GM21360 (cell line): Measurements from ENCODE around the gene HACL1.
A peak's percentile ranks its signal among the peaks of the same experiment; 100 is the strongest.

Experiments
- ATAC-seq: cut with Tn5 transposase; IDR thresholded peaks from one replicate; pipeline ENCODE4 v1.9.1; 2021; ENCODE audit warnings: mild to moderate bottlenecking, moderate library complexity; ENCODE audit not compliant: unreplicated experiment

Gene HACL1

DNA sequence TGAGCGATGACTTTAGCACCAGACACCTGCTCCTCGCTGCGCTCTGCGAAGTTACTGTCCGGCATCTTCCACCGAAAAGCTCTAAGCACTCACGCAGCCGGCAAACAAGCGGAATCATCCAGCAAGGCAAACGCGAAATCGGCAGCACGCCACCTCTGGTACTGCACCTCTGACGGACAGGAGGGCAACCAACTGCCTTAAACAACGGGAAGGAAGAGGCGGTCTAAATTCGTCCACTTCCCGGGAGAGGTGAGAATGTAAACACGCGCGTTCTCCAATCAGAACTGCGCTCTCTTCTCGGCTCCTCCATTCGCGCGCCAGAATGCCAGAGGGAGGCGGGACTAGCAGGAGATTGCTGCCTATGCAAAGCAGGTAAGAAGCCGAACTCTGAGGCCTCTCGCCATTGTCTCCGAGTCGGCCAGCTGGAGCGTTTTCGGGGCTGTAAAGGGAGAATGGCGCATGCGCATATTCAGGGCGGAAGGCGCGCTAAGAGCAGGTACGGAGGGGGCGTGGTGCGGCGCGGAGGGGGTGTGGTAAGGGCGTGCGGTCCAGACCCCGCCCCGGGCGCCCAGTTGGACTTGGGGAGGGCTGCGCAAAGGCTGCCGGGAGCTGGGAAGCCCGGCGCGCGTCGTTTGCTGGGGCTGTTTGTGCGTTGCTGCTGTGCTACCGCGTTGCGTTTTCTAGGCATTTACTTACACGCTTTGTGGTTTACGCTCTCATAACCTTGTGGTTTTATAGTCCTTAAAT is at the start of gene HACL1, which contains the start of gene BTD:
TSS of gene HACL1 (minus strand) at position 171 of the 747 bp plus-strand sequence. CDS start at position 65, 106 bp downstream.
TSS of gene BTD (plus strand) at position 347 of the 747 bp plus-strand sequence. CDS start 33,695 bp downstream, outside the sequence.
- ATAC-seq = peak; percentile 93

DNA sequence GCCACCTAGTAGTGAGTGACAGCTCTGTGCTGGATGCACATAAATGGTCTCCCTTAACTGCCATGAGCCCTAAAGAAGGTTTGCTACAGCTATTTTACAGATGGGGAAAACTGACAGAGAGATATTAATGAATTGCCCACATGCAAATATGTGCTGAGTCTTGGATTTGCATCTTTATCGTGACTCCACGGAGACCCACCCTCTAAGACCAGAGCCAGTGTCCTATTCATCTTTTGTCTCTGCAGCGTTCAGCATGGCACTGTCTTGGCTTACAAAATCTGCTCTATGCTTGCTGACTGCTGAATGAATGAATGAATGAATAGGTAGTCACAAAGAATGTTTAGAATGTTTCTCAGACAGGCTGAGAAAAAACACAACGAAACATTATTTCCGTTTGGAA is 48.5 kb upstream of the HACL1 start:
- no peak for ATAC-seq

DNA sequence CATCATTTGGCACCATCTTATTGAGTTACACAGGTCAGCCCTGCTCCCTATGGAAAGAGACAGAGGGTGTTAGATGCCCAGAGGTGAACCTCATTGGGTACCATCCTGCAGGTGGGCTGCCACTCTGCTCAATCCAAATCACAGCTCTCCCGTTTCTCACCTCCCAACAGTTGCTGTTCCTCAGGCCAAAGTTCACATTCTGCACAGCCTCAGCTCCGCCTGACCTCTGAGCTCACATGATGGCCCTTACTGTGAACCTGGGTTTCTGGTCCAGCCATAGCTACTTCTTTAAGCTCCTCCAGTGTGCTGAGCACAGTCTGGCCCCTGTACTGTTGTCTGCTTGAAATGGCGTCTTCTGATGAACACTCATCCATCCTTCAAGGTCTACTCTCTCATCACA is 48.0 kb upstream of the HACL1 start:
- ATAC-seq = no peak

DNA sequence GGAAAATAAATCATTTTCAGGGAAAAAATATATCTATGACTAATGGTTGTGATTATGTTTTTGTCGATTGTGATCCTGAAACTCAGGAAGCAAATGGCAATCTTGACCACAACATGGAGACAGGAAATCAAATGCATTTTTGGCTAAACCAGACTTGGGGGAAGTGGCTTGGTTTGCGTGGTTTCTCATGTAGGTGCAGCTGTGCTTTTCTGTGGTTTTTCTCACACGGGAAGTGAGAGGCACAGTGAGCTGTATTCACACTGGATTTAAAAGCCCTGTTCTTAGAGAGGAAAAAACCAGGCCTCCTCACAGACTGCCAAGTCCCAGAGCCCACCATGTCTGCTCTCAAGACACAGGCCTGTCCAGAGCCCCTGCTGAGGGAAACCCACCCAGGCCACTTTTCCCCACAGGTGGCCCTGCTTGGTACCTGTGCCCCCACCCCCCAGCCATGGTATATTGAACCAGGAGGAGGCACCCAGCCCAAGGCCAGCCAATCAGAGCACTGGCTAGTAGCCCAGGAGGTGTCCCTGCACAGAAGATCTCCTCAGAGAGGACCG is 46.3 kb upstream of the HACL1 start:
- ATAC-seq = peak; percentile 92

DNA sequence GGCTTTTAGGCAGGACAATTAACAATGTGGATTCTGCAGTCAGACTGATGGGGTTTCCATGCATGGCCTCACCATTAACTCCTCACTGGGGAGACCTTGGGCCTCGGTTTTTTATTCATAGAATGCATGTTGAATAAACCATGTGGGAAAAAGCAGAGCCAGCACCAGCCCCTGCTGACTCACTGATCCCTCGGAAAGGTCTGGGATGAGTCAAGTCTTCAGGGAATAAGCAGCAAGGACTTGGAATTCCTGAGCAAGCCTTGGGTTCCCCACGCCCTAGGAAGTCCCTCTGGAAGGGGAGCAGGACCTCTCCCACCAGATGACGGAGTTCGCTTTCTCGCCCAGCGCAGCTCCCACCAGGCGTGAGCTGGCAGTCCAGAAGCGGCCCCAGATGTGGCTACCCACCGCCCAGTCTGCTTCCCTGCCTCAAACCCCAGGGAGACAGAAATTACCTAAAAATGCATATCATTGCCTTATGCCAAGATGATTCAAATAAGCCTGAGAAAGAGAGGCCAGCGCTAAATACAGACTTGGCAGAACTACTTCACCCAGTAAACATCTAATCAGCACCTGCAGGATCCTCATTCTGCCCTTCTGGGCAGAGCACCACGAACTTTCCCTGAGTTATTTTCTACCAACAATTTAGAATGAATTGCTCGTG is 45.6 kb upstream of the HACL1 start:
- ATAC-seq = peak; percentile 21

DNA sequence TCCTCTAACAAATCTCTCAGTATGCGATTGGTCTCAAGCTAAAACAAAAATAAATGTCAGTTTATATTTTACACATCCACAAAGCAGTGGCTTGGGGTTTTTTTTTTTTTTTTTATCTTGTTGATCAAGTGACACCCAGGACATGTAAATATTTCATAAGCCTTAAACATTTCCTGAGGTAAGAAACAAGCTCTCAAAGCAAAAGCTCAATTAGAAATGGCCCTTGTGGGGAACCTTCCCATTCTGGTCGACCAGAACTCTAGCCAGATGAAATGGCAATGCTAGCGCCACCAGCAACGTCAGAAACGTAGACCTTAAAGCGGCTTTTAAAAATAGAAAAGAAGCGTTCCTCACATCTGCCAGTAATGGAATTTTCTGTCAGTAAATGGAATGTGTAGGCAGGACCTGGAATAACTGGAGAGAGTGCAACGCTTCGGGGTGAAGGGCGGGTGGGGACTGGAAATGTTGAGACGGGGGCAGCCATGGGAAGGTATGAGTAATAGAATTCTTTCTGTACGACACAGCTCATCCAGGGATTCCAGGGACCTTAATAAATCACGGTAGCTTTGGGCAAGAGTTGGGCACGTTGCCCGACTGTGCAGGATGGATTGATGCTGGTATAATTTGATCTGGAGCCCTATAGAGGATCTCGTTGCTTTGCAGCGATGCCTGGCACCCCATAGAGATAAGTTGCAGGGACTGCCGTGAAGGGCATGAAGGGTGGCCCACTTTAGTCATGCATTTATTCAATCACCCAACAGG is 44.6 kb upstream of the HACL1 start:
- ATAC-seq = no peak

DNA sequence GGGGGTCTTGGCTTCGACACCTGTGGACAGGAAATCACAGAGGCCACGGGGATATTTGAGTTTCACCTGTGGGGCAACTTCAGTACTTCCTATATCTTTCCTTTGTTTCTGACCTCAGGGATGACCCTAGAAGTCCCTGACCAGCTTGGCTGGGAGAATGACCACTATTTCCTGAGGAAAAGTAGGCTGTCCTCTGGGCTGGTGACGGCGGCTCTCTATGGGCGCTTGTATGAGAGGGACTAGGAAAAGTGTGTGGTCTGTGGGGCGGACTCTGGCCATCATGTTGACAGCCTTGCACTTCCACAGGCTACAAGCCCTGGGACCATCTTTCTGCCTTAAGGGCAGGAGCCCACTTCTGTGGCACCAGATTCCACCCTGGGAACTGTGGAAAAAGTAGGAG is 43.9 kb upstream of the HACL1 start:
- no peak for ATAC-seq

DNA sequence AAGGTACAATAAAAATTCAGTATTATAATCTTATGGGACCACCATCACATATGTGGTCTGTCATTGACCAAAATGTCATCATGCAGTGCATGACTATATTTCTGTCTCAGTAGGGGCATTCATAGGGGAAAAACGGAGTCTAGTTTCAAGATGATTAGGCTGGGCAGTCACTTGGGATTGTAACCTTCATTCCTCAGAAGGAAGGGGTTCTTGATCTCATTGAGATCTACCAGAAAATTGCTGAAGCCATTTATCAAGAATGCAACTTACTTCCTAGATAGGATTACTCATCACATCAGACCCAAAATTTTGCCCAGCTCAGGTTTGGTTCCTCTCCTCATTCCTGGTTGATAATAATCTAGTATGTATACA is 37.5 kb upstream of the HACL1 start:
- no peak for ATAC-seq

DNA sequence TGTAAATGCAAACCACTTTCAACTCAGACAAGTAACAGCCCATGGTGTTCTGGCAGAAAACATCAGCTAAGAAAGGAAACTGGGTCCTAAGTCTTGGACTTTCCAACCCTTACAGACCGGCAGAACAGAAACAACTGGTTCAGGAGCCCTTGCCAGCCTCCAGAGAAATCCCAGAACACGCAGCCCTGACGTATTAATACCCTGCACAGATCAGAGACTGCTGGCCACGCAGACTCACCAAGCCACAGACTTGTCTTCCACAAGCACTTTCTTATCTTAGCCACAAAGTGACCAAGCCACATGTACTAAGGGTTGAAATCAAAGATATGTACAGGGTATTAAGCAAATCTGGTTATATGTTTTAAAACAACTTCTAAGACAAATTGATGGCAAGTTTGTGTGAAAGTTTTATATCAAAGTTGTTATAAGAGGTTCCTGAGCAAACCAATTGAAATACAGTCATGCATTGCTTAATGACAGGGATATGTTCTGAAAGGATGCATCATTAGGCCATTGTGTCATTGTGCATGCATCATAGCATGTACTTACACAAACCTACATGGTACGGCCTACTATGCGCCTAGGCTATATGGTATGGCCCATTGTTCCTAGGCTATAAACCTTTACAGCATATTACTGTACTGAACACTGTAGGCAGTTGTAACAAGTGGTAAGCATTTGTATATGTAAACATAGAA is 37.0 kb upstream of the HACL1 start:
- ATAC-seq = no peak

DNA sequence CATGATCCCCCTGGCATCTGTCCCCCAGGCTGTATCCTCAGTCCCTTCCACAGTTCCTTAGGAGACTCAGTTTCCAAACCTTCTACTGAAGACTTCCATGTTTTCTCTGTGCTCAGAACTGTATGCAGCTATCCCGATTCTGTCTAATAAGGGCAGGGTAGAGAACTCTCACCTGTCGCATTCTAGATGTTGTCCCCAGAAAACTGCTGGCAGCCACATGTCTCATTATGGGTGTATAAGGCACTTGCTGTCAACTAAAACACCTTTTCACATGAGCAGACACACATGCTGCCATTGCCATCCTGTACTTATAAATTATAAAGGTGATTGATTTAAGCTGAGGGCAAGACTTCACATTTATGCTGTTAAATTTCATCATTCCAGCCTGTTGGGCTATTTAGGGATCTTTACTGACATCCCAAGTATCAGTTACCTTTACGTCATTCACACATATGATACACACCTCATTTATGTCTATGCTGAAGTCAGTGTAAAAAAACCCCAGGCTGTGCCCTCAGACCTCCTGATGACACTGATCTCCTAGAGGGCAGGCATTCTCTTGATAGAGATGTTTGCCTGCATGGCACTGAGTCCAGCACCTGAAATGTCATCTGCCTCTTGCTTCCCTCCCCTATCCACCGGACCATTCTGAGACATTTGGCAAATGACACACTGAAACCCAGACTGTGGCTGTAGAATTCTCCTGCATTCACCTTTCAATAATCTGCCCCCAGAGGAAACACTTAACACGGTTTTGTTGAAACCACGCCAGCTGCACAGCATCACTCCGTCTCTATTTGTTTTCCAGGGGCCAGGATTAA is 36.0 kb upstream of the HACL1 start:
- ATAC-seq = no peak

DNA sequence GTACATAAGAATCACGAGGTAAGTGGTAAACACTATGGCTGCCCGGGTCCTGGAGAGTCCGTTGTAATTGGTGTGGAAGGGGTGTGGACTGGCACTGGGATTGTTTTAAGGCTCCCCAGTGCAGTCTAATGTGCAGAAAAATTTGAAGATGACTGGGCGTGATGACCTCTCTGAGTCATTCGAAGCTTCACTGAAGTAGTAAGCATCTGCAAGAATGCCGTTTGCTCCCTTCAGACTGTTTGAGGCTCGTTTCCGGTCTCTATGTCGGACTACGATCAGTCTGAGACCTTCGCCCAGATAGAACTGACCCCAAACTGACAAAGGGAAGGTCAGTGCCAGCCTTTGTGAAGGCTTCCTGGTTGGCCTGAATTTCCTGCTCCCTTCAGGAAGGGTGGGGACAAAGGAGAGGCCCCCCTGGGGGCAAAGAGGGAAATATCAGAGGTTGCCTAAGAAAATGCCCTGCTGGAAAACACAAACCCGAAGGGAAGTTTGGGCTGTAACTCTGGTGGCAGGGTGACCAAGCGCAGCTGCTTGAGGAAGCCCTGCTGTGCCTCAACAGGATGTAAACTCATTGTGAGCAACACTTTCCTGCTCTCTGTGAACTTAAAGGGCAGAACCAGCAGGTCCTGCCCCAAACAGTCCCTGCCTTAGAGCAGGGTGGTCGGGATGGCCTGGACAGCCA is 34.8 kb upstream of the HACL1 start:
- ATAC-seq = peak; percentile 45

DNA sequence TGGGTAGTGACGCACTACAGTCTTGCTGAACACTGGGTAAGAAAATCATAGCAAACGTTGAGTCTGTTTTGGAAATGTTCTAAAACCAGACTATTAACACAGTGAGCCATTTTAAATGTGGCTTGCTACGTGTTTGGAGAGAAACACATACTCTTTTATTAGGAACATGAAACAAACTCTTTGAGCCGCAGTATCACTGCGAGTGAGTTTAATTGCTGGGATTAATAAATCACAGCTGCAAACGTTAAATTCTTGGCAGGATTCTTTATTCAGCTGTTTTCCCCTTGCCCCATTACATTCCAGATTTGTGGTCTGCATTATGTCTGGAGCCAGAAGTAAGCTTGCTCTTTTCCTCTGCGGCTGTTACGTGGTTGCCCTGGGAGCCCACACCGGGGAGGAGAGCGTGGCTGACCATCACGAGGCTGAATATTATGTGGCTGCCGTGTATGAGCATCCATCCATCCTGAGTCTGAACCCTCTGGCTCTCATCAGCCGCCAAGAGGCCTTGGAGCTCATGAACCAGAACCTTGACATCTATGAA is 33.8 kb upstream of the HACL1 start:
- no peak for ATAC-seq

DNA sequence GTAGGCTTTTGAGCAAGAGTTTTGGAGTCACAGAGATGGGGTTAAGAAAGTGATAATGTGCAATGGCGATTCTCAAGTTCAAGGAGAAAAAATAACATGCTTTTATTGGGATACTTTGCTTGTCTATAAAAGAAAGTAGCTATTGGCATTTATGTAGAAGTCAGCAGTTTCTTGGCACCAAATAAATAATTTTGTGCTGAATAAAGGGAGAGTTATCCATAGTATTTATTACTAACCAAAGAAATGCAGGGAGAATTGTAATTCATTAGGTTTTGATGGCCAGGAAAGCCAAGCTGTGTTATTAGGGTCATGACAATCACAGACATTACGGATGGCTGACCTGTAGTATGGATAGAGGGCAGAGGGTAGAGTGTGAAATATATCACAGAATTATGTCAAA is 33.3 kb upstream of the HACL1 start:
- no peak for ATAC-seq

DNA sequence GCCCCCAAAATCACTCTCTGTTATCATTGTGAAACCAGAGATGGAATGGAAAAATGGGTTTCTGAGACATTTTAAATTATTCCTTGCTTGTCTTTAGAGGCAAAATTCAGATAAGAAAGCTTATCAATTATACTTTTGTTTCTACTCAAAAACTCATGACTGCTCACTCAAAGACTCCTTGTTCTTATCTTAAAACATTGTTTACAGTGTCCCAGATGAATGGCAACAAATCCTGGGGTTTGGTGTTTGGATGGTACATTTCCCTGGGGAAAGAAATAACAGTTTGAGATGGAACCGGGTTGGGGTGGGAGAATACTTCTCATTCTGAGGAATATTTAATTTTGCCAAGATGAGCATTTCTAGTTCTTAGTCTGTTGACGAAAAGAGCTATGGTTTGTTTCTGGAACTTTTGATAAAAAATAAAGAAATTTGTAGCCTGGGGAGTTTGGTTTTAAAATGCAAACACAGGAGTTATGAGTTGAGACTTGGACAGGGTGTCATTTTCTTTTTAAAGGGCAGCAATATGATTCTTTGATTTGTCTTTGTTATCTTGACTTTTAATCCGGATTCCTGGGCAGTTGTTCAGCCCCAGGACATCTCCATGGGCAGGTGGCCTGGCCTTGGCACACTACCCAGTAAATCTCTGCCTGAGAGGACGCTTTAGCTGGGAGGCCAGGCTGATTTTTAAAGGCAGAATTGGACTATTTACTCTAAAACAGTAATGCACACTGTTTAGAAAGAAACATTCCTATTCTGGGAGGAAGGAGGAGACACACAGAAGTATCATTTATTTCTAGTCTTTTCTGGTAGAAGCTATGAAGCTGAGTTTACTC is 32.6 kb upstream of the HACL1 start:
- ATAC-seq = no peak

DNA sequence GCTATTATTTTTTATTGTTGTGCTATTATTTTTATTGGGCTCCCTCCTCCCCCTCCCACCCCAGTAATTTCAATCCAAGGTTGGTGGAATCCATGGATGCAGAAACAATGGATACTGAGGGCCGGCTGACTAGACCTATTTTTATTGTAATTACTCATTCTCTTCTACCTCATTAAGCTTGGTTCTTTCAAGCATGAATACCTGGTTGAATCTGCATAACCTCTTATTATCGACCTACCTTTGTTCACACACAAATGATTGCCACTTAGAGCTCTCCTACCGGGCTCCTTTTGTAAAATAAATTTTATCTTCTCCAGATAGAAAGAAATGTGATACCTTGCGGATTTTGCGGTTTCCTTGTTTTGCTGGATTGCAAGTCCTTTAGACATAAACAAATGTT is 31.8 kb upstream of the HACL1 start:
- ATAC-seq = no peak

DNA sequence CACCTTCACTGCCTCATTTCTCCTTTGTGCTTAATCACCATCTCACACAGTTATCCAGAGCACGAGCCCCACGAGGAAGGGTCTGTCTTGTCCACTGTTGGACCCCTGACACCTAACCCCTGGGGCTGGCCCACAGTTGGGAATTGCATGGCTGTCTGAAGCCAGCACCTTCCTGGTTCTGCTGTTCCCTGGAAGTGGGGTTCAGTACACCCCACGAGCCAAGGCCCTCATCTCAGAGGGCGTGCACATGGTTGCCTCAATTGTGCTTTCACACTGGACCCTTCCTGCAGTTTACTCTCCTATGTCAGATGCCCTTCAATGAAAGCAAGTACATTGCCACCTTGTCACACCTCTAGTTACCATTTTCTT is 30.8 kb upstream of the HACL1 start:
- ATAC-seq = no peak

DNA sequence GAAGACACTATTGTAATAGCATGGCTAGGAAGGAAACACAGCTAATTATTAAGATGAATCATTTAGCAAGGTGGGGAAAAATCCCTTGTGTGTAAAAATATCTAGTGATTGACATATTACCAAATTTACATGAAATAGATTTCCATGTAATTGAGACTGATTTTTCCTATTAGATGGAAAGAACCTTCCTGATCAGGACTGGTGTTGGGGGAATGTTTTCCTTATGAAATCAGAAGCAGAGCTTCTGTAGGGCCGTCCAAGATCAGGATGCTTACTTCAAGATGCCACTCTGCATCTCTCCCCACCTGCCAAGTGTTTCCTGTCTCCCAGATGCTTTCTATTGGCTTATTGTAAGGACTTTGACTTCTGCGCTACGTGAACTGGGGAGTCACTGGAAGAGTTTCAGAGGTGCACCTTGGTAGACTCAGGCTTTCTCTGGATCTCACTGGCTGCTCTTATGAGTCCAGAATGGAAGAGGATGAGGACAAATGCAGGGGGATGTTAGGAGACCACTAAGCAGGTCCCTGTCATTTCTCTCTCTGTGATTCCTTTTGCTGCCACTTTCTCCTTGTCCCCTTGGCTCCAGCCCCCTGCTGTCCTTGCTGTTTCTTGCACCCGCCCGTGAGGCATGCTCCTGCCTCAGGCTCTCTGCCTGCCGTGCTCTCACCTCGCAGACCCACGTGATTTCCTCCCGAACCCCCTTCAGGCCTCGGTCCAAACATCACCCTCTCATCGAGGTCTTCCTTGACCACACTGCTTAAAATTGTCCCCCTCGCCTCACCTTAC is 30.2 kb upstream of the HACL1 start:
- ATAC-seq = no peak
